Thyroid gland (tissue), 4 donors: Measurements from ENCODE around the gene OVOL2. TPM values are rescaled to one million over a fixed set of nuclear protein-coding genes. Genes with fewer than 3 reads are reported as not detected.

ENCODE experiments used
- DNase-seq, 2 donors: peaks; one replicate each; pipeline ENCODE4 v3.0.0-alpha.2; 2019
- H3K27ac ChIP-seq, 3 donors: fragments of 200-600 bp; sonication (generic); 1 replicate in 2 of 3; 2 replicates in 1 of 3; pipeline ENCODE4 v1.5.1; 2016 to 2019; ENCODE audit warnings: mild to moderate bottlenecking in 1 of 3, moderate library complexity in 1 of 3
- H3K27me3 ChIP-seq: fragments of 200-600 bp; sonication (generic); one replicate; pipeline ENCODE4 v1.5.1; 2019
- H3K36me3 ChIP-seq, 2 donors: fragments of 200-600 bp; sonication (generic); one replicate each; pipeline ENCODE4 v1.5.1; 2016 to 2019
- H3K4me1 ChIP-seq, 2 donors: fragments of 200-600 bp; sonication (generic); one replicate each; pipeline ENCODE4 v1.5.1; 2017 to 2019
- H3K4me3 ChIP-seq, 3 donors: fragments of 200-600 bp; sonication (generic); replicated peaks in 1 of 3; 1 replicate in 2 of 3; 2 replicates in 1 of 3; pipeline ENCODE4 v1.5.1; 2016; ENCODE audit warnings: mild to moderate bottlenecking in 1 of 3
- H3K9me3 ChIP-seq: fragments of 200-600 bp; sonication (generic); one replicate; pipeline ENCODE4 v1.5.1; 2017
- POLR2A ChIP-seq, 2 donors: fragments of 450-650 bp; IDR thresholded peaks; one replicate each; pipeline ENCODE4 v1.6.1; 2017; ENCODE audit warnings: antibody characterized with exemption in 2 of 2, mild to moderate bottlenecking in 2 of 2, moderate library complexity in 1 of 2
- WGBS, 2 donors: methylation state at CpG; one replicate each; pipeline ENCODE4 v1.1.5; 2017; 5-methylcytosine and 5-hydroxymethylcytosine counted together
- intact Hi-C: fragments of 100-400 bp; cut with DNase I; formaldehyde crosslinking; loops from one replicate; pipeline ENCODE4 v1.15.1; 2023
- total RNA-seq, 4 donors: library from RNA; depleted of rRNA; stranded (reverse); fragments of >200 nt; gene quantifications; one replicate each; pipeline ENCODE4 v1.2.3, GENCODE V29; 2016
- TF ChIP-seq, protein P1 (sequence below), 6 experiments: fragments of 200-600 bp in 3 of 6; fragments of 450-650 bp in 3 of 6; sonication (generic) in 3 of 6; IDR thresholded peaks; one replicate each; pipeline ENCODE4 v1.5.1; 2016 to 2019; ENCODE audit warnings: antibody characterized with exemption in 6 of 6, mild to moderate bottlenecking in 2 of 6, inconsistent platforms in 1 of 6, moderate library complexity in 1 of 6

Gene OVOL2
- total RNA-seq, 4 donors from 2014 or later = 12.6 to 17.4 (median 13.5) TPM

DNA sequence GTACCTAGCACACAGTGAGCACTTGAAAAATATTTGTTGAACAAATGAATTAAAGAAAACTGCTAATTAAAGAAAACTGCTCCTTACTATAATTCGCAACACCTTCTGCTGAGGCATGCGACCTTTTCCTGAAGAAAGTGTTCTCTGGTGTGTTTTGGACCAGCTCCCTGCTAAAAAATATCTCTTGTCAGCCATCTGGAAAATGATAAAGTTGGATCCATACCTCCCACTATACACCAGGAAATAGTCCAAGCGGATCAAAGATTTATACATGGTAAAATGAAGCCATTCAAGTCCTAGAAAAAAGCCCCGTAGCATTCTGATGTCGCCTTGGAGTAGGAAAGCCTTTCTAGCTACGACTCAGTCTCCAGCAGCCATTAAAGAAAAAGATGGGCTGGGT is 43.3 kb downstream of the OVOL2 start:
- 93% methylated on average over 6 of the region's 6 CpGs for WGBS, 2 donors
- DNase-seq = no peak
- Histone ChIP-seq H3K27me3 (no peaks in the 10 kb centered on the region), H3K4me3 (no peak overlapping the region), H3K27ac (no peak overlapping the region), H3K4me1 (no peaks in the 10 kb centered on the region), H3K36me3 (no peaks in the 10 kb centered on the region), H3K9me3 (no peaks in the 10 kb centered on the region)
- intact Hi-C loops = no loop called here
- TF ChIP-seq, protein P1, sequence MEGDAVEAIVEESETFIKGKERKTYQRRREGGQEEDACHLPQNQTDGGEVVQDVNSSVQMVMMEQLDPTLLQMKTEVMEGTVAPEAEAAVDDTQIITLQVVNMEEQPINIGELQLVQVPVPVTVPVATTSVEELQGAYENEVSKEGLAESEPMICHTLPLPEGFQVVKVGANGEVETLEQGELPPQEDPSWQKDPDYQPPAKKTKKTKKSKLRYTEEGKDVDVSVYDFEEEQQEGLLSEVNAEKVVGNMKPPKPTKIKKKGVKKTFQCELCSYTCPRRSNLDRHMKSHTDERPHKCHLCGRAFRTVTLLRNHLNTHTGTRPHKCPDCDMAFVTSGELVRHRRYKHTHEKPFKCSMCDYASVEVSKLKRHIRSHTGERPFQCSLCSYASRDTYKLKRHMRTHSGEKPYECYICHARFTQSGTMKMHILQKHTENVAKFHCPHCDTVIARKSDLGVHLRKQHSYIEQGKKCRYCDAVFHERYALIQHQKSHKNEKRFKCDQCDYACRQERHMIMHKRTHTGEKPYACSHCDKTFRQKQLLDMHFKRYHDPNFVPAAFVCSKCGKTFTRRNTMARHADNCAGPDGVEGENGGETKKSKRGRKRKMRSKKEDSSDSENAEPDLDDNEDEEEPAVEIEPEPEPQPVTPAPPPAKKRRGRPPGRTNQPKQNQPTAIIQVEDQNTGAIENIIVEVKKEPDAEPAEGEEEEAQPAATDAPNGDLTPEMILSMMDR (IDR thresholded peaks at IDR 0.05) = no peak
- no peak for TF ChIP-seq POLR2A (IDR thresholded peaks at IDR 0.05)

DNA sequence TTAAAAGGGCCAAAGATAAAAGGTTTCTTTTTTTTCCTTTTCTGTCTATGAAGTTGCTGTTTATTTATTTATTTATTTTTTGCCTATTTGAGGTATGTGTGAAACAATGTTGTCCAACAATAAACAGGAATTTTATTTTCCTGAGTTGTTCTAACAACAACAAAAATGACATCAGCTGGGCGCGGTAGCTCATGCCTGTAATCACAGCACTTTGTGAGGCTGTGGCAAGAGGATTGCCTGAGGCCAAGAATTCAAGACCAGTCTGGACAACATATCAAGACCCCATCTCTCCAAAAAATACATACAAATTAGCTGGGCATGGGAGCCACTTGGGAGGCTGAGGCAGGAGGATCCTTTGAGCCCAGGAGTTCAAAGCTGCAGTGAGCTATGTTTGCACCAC is 44.8 kb downstream of the OVOL2 start:
- TF ChIP-seq, protein P1 (IDR thresholded peaks at IDR 0.05) = no peak
- no peak for TF ChIP-seq POLR2A (IDR thresholded peaks at IDR 0.05)

GRCh38 chr20:18011951-18012645 is 45.6 kb downstream of the OVOL2 start:
- WGBS, 2 donors = 88 to 96% methylated on average over 21 of the region's 21 CpGs
- TF ChIP-seq, protein P1 (IDR thresholded peaks at IDR 0.05) = no peak
- TF ChIP-seq POLR2A (IDR thresholded peaks at IDR 0.05) = no peak
- Histone ChIP-seq H3K4me1 (peaks cover 11 to 19% of the 10 kb centered on the region in 2 donors), H3K36me3 (no peaks in the 10 kb centered on the region), H3K9me3 (no peaks in the 10 kb centered on the region), H3K27me3 (no peaks in the 10 kb centered on the region), H3K27ac (no peak overlapping the region), H3K4me3 (no peak overlapping the region)
- intact Hi-C loops = no loop called here
- DNase-seq = no peak

More for the DNA sequence above, 44.8 kb downstream of the OVOL2 start:
- H3K4me3 ChIP-seq = no peak overlapping the region
- peaks cover 4 to 11% of the 10 kb centered on the region in 2 donors for H3K4me1 ChIP-seq
- intact Hi-C loops = no loop called here
- H3K27ac ChIP-seq = no peak overlapping the region
- DNase-seq = no peak
- 90 to 94% methylated on average over 2 of the region's 2 CpGs for WGBS, 2 donors
- H3K36me3 ChIP-seq = no peaks in the 10 kb centered on the region
- no peaks in the 10 kb centered on the region for H3K27me3 ChIP-seq
- H3K9me3 ChIP-seq = no peaks in the 10 kb centered on the region

GRCh38 chr20:18011482-18011881 is 46.2 kb downstream of the OVOL2 start:
- no peak overlapping the region for H3K4me3 ChIP-seq
- H3K4me1 ChIP-seq = peaks cover 18 to 25% of the 10 kb centered on the region in 2 donors
- no peaks in the 10 kb centered on the region for H3K9me3 ChIP-seq
- no peaks in the 10 kb centered on the region for H3K27me3 ChIP-seq
- 85 to 86% methylated on average over 14 of the region's 14 CpGs for WGBS, 2 donors
- no peak overlapping the region for H3K27ac ChIP-seq
- no peak for DNase-seq
- H3K36me3 ChIP-seq = no peaks in the 10 kb centered on the region
- TF ChIP-seq, protein P1 (IDR thresholded peaks at IDR 0.05) = no peak
- no peak for TF ChIP-seq POLR2A (IDR thresholded peaks at IDR 0.05)
- intact Hi-C loops = no loop called here

- Histone ChIP-seq H3K36me3 (no peaks in the 10 kb centered on the region), H3K9me3 (no peaks in the 10 kb centered on the region), H3K4me1 (peaks cover 37 to 48% of the 10 kb centered on the region in 2 donors), H3K27me3 (no peaks in the 10 kb centered on the region), H3K4me3 (no peak overlapping the region), H3K27ac (peak overlapping the region; percentile 2 to 84 (median 62))
- WGBS, 2 donors = 71 to 80% methylated on average over 7 of the region's 7 CpGs
- DNase-seq = peak; percentile 49 to 52
- intact Hi-C loops = no loop called here
- TF ChIP-seq POLR2A (IDR thresholded peaks at IDR 0.05) = no peak
- TF ChIP-seq, protein P1 (IDR thresholded peaks at IDR 0.05) = no peak
Measured at GRCh38 chr20:18009116-18009515, 48.6 kb downstream of the OVOL2 start.
